IMR-90 (cell line): ENCODE data around the gene ARMC3. TPM values are rescaled to one million over a fixed set of nuclear protein-coding genes. Genes with fewer than 3 reads are reported as not detected.

Experiments used
- ATAC-seq: fragments of 200-7000 bp; cut with Tn5 transposase; 2 replicates; pipeline ENCODE4 v1.9.1; 2020; ENCODE audit warnings: low read depth, mild to moderate bottlenecking, moderate library complexity
- BruUV-seq: library from RNA; stranded (reverse); fragments of 400-500 nt; replicated peaks from 2 replicates; lab custom pipeline; 2021; lab: Mats Ljungman, UMichigan
- CTCF ChIA-PET: fragments of 300-600 bp; formaldehyde crosslinking; extraction: SDS; loops from one replicate; lab custom pipeline; 2021; ENCODE audit warnings: antibody characterized with exemption; lab: Yijun Ruan, JAX
- POLR2A ChIA-PET: fragments of 300-600 bp; sonication (Branson Sonifier 250); formaldehyde crosslinking; loops from one replicate; lab custom pipeline; 2022; ENCODE audit warnings: antibody characterized with exemption; ENCODE audit not compliant: unreplicated experiment; lab: Charles Lee
- DNase-seq: peaks from one replicate; pipeline ENCODE4 v3.0.0; 2013
- H2AFZ ChIP-seq: replicated peaks from 2 replicates; pipeline ENCODE3; 2013; ENCODE audit warnings: low read length, mild to moderate bottlenecking; ENCODE audit not compliant: poor library complexity
- H2AK5ac ChIP-seq: 2 replicates; pipeline ENCODE4 v1.6.1; 2013; ENCODE audit warnings: low read depth, low read length, inconsistent platforms
- H2AK9ac ChIP-seq: replicated peaks from 2 replicates; pipeline ENCODE3; 2013; ENCODE audit warnings: mild to moderate bottlenecking, low read depth, low read length, moderate library complexity; ENCODE audit not compliant: poor library complexity
- H2BK120ac ChIP-seq: 2 replicates; pipeline ENCODE4 v1.6.1; 2013; ENCODE audit warnings: low read depth, low read length, inconsistent platforms
- H2BK15ac ChIP-seq: 3 replicates; pipeline ENCODE4 v1.6.1; 2013; ENCODE audit warnings: low read depth, low read length, inconsistent platforms
- H2BK20ac ChIP-seq: 2 replicates; pipeline ENCODE4 v1.6.1; 2013; ENCODE audit warnings: low read depth, mild to moderate bottlenecking, inconsistent platforms, low read length, moderate library complexity
- H2BK5ac ChIP-seq: 2 replicates; pipeline ENCODE4 v1.6.1; 2013; ENCODE audit warnings: mild to moderate bottlenecking, low read depth, low read length, inconsistent platforms; ENCODE audit not compliant: poor library complexity, severe bottlenecking
- H3K14ac ChIP-seq: replicated peaks from 2 replicates; pipeline ENCODE4 v1.6.1; 2013; ENCODE audit warnings: low read depth, low read length, inconsistent platforms
- H3K18ac ChIP-seq: 2 replicates; pipeline ENCODE4 v1.6.1; 2013; ENCODE audit warnings: low read depth, low read length, control low read depth
- H3K23ac ChIP-seq: 2 replicates; pipeline ENCODE4 v1.6.1; 2013; ENCODE audit warnings: low read depth, low read length, inconsistent platforms
- H3K27ac ChIP-seq: 2 replicates; pipeline ENCODE4 v1.5.1; 2013; ENCODE audit warnings: mild to moderate bottlenecking, control low read depth, low read length; ENCODE audit not compliant: insufficient read depth
- H3K27me3 ChIP-seq: 2 replicates; pipeline ENCODE4 v1.6.1; 2013; ENCODE audit warnings: low read length; ENCODE audit not compliant: control insufficient read depth, insufficient read depth
- H3K36me3 ChIP-seq: 2 replicates; pipeline ENCODE4 v1.6.1; 2013; ENCODE audit warnings: low read length, mixed read lengths; ENCODE audit not compliant: control insufficient read depth, insufficient read depth
- H3K4ac ChIP-seq: 2 replicates; pipeline ENCODE4 v1.6.1; 2013; ENCODE audit warnings: low read depth, low read length, inconsistent platforms
- H3K4me1 ChIP-seq: 2 replicates; pipeline ENCODE4 v1.6.1; 2013; ENCODE audit warnings: low read length, mixed read lengths; ENCODE audit not compliant: control insufficient read depth, insufficient read depth
- H3K4me2 ChIP-seq: 2 replicates; pipeline ENCODE4 v1.6.1; 2013; ENCODE audit warnings: low read depth, mild to moderate bottlenecking, control low read depth, low read length, moderate library complexity
- H3K4me3 ChIP-seq: 2 replicates; pipeline ENCODE4 v1.5.1; 2013; ENCODE audit warnings: low read depth, mild to moderate bottlenecking, control low read depth, low read length, moderate library complexity; ENCODE audit not compliant: insufficient read depth
- H3K56ac ChIP-seq: 2 replicates; pipeline ENCODE4 v1.6.1; 2013; ENCODE audit warnings: low read length, inconsistent platforms; ENCODE audit not compliant: insufficient read depth; ENCODE audit errors: extremely low read depth
- H3K79me1 ChIP-seq, 2 experiments: 2 replicates each; pipeline ENCODE4 v1.6.1; 2013; ENCODE audit warnings: low read length in 2 of 2, inconsistent platforms in 1 of 2, low read depth in 1 of 2
- H3K9ac ChIP-seq: 2 replicates; pipeline ENCODE4 v1.6.1; 2013; ENCODE audit warnings: low read depth, low read length, control low read depth
- H3K9me1 ChIP-seq: 2 replicates; pipeline ENCODE4 v1.6.1; 2013; ENCODE audit warnings: low read length, inconsistent platforms; ENCODE audit not compliant: insufficient read depth
- H3K9me3 ChIP-seq: 2 replicates; pipeline ENCODE4 v1.6.1; 2013; ENCODE audit warnings: low read length; ENCODE audit not compliant: control insufficient read depth, insufficient read depth
- H4K20me1 ChIP-seq: 2 replicates; pipeline ENCODE4 v1.6.1; 2013; ENCODE audit warnings: low read length, inconsistent platforms; ENCODE audit not compliant: insufficient read depth
- H4K5ac ChIP-seq: 2 replicates; pipeline ENCODE4 v1.6.1; 2013; ENCODE audit warnings: mild to moderate bottlenecking, low read depth, low read length, control low read depth
- H4K8ac ChIP-seq, 2 experiments: 2 replicates each; pipeline ENCODE4 v1.6.1; 2013; ENCODE audit warnings: low read depth in 2 of 2, low read length in 2 of 2, control low read depth in 1 of 2, inconsistent platforms in 1 of 2
- H4K91ac ChIP-seq: 2 replicates; pipeline ENCODE4 v1.6.1; 2013; ENCODE audit warnings: low read depth, low read length, inconsistent platforms; ENCODE audit not compliant: insufficient read depth
- BHLHE40 ChIP-seq: fragments of 150-350 bp; IDR thresholded peaks from 2 replicates; pipeline ENCODE4 v1.6.1; 2016; ENCODE audit warnings: mild to moderate bottlenecking, low read depth, low read length
- CEBPB ChIP-seq: IDR thresholded peaks from 2 replicates; pipeline ENCODE4 v1.6.1; 2012; ENCODE audit warnings: low read depth, low read length, improper control_type of control experiment
- CHD1 ChIP-seq: IDR thresholded peaks from 2 replicates; pipeline ENCODE4 v1.6.1; 2012; ENCODE audit warnings: low read depth, low read length, improper control_type of control experiment
- CTCF ChIP-seq: conservative IDR thresholded peaks from 2 replicates; pipeline ENCODE4 v1.5.1; 2012; ENCODE audit warnings: mild to moderate bottlenecking, low read depth, low read length, improper control_type of control experiment
- ELK1 ChIP-seq: fragments of 150-350 bp; IDR thresholded peaks from 2 replicates; pipeline ENCODE4 v1.6.1; 2016; ENCODE audit warnings: low read depth, mild to moderate bottlenecking, low read length, moderate library complexity, borderline replicate concordance
- FOS ChIP-seq: fragments of 150-350 bp; IDR thresholded peaks from 2 replicates; pipeline ENCODE4 v1.6.1; 2016; ENCODE audit warnings: low read depth, low read length
- MAFK ChIP-seq: IDR thresholded peaks from 2 replicates; pipeline ENCODE4 v1.6.1; 2012; ENCODE audit warnings: low read depth, low read length, improper control_type of control experiment
- MAZ ChIP-seq: IDR thresholded peaks from 2 replicates; pipeline ENCODE4 v1.6.1; 2012; ENCODE audit warnings: low read depth, mild to moderate bottlenecking, low read length, improper control_type of control experiment, moderate library complexity, borderline replicate concordance
- MXI1 ChIP-seq: IDR thresholded peaks from 2 replicates; pipeline ENCODE4 v1.6.1; 2012; ENCODE audit warnings: low read depth, mild to moderate bottlenecking, low read length, moderate library complexity, borderline replicate concordance
- NFE2L2 ChIP-seq: fragments of 150-350 bp; IDR thresholded peaks from 2 replicates; pipeline ENCODE4 v1.6.1; 2016; ENCODE audit warnings: low read depth, mild to moderate bottlenecking, low read length
- POLR2A ChIP-seq: IDR thresholded peaks from 2 replicates; pipeline ENCODE4 v1.6.1; 2012; ENCODE audit warnings: mild to moderate bottlenecking, low read depth, low read length
- RAD21 ChIP-seq: IDR thresholded peaks from 2 replicates; pipeline ENCODE4 v1.6.1; 2012; ENCODE audit warnings: low read length, improper control_type of control experiment
- RCOR1 ChIP-seq: IDR thresholded peaks from 2 replicates; pipeline ENCODE4 v1.6.1; 2012; ENCODE audit warnings: mild to moderate bottlenecking, low read length, improper control_type of control experiment; ENCODE audit not compliant: insufficient replicate concordance
- RFX5 ChIP-seq: IDR thresholded peaks from 2 replicates; pipeline ENCODE4 v1.8.0; 2012; ENCODE audit warnings: low read depth, mild to moderate bottlenecking, low read length, moderate library complexity
- SMC3 ChIP-seq: fragments of 150-350 bp; IDR thresholded peaks from 2 replicates; pipeline ENCODE4 v1.6.1; 2016; ENCODE audit warnings: low read depth, mild to moderate bottlenecking, antibody characterized with exemption, low read length, moderate library complexity
- USF2 ChIP-seq: fragments of 150-350 bp; IDR thresholded peaks from 2 replicates; pipeline ENCODE4 v1.6.1; 2017; ENCODE audit warnings: mild to moderate bottlenecking, antibody characterized with exemption, low read length, low read depth
- WGBS, 2 experiments: methylation state at CpG; one replicate each; pipeline versions ENCODE4 v1.1.5 to v1.1.7; 2013; ENCODE audit warnings: missing lambda C conversion rate in 2 of 2; ENCODE audit not compliant: insufficient read length in 1 of 2; ENCODE audit errors: extremely low coverage in 2 of 2; 5-methylcytosine and 5-hydroxymethylcytosine counted together
- dilution Hi-C: fragments of 300-500 bp; cut with HindIII; formaldehyde crosslinking; loops from one replicate; pipeline ENCODE4 v1.14.3; 2018; ENCODE audit warnings: low sequenced_read_pairs; ENCODE audit not compliant: unreplicated experiment
- in situ Hi-C: fragments of 300-500 bp; cut with MboI; formaldehyde crosslinking; loops from 3 replicates; pipeline ENCODE4 v1.14.3; 2019; ENCODE audit warnings: low sequenced_read_pairs, inconsistent platforms, mixed read lengths
- intact Hi-C: fragments of 100-400 bp; cut with micrococcal nuclease; formaldehyde crosslinking; loops from 2 replicates; pipeline ENCODE4 v1.10.0; 2022
- polyA plus RNA-seq, 3 experiments: library from polyadenylated mRNA; depleted of rRNA; stranded (reverse); fragments of >200 nt; gene quantifications; 2 replicates each; pipeline ENCODE4 v1.2.3, GENCODE V29; 2012; ENCODE audit warnings: low replicate concordance in 1 of 3
- total RNA-seq: library from RNA; depleted of rRNA; stranded (reverse); fragments of >200 nt; gene quantifications from 2 replicates; pipeline ENCODE4 v1.2.3, GENCODE V29; 2012

ARMC3 gene
- total and polyA plus RNA-seq, 2 of the 4 experiments (the other 2 are of a cell fraction): not detected

GRCh38 chr10:22984066-22984465, 56.2 kb downstream of the ARMC3 start:
- Histone ChIP-seq H3K9me3 (no peaks in the 10 kb centered on the region), H3K27ac (no peak overlapping the region), H2BK20ac (no peak overlapping the region), H3K27me3 (peaks cover 2% of the 10 kb centered on the region), H3K23ac (no peak overlapping the region), H2AK9ac (no peak overlapping the region), H3K56ac (no peak overlapping the region), H4K20me1 (no peaks in the 10 kb centered on the region), H2AK5ac (no peak overlapping the region), H3K9me1 (no peaks in the 10 kb centered on the region), H3K4me3 (no peak overlapping the region), H3K4ac (no peak overlapping the region), H2AFZ (no peak overlapping the region), H2BK15ac (no peak overlapping the region), H4K91ac (no peak overlapping the region), H2BK120ac (no peak overlapping the region), H3K36me3 (no peaks in the 10 kb centered on the region), H3K9ac (no peak overlapping the region), H3K4me1 (no peaks in the 10 kb centered on the region), H3K4me2 (no peak overlapping the region), H3K18ac (no peak overlapping the region), H3K79me1 (no peaks in the 10 kb centered on the region), H3K14ac (no peak overlapping the region), H2BK5ac (no peak overlapping the region), H4K8ac (no peak overlapping the region), H4K5ac (no peak overlapping the region)
- TF ChIP-seq USF2: no peak
- no peak for TF ChIP-seq SMC3
- TF ChIP-seq MAFK: no peak
- no peak for TF ChIP-seq NFE2L2
- no peak for TF ChIP-seq MXI1
- no peak for TF ChIP-seq CEBPB
- no peak for TF ChIP-seq RAD21
- no peak for TF ChIP-seq BHLHE40
- TF ChIP-seq MAZ: no peak
- TF ChIP-seq RCOR1: no peak
- TF ChIP-seq FOS: no peak
- TF ChIP-seq ELK1: no peak
- TF ChIP-seq RFX5: no peak
- no peak for TF ChIP-seq POLR2A
- no peak for TF ChIP-seq CHD1
- no peak for TF ChIP-seq CTCF
- ChIA-PET CTCF (interaction anchor here (0.8 kb wide), 1 partner anchor 1002 kb away, joined by 3 read pairs; no protein-coding TSS in a partner anchor), POLR2A (no interaction called here)
- no CpG with 5 or more reads among the region's 5 CpGs for WGBS, 2 experiments
- dilution Hi-C loops: no loop called here
- DNase-seq (no peak), ATAC-seq (no peak)
- intact Hi-C loops: no loop called here
- BruUV-seq: no TSS peak
- in situ Hi-C loops: loop anchor here (10.0 to 25.0 kb wide), 2 partner anchors 409 to 1497 kb away; no protein-coding TSS in a partner anchor
